ENCODE results near the gene PHLPP1.

PHLPP1 gene

DNA sequence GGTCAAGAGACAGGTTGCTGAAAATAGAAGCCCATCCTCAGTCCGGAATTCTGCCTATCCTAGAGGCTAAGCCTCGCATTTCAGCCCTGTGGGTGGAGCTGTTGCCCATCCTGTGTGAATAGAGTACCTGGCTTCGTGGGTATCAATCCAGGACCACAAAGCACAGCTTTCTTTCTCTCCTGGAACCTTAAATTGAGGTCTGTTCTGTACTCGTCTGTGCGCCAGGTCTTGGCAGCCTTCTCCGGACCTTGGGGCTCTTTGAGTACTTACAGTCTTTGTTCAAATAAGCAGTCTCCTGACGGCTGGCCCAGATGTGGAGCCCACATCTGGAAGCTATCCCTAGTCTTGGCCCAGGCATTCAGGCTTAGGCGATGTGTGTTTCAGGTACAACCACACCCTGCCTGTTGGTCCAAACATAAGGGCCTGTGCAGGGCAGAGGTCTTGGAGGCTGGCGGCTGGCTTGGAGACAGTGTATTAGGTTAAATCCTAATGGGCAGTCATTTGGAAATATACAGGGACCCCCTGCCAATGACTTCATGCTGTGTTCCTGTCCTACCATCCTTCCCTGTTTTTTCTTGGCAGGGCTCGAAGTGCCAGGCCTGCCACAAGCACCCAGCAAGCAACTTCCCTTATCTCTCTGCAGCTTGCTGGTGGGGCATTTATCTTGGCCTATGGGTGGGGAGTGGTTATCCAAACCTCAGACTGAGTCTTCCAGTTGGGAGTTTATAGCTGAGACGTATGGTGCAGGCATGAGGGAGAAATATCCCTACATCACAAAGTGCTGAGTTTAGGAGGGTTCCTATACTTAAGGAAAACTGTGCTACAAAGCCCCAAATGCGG lies 310.1 kb downstream of the PHLPP1 start:
- peak; percentile 10 for DNase-seq

DNA sequence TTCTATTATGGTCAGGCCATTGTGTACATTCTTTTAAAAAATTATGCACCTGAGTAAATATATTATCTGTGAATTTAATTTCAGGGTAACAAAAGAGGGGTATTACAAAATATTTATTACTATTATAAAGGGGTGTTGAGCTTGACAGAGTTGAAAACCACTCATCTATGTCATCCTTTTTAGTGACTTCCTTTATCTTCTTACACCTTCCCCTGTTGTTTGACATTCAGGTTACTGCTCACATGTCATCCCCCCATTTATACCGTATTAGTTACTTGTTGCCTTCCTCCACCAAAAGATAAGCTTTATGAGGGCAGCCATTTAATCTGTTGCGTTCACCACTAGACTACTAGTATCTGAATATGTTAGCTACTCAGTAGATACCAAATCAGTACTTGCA lies 313.0 kb downstream of the PHLPP1 start:
- no peak for DNase-seq
